Smooth muscle cell of the brain vasculature (primary cell): Measurements from ENCODE around the gene MDH1.
"Not testable (repeated sequence)": the region's sequence is repeated elsewhere in the genome, so short reads cannot be mapped to it uniquely, and the experiment has no call there.

Source experiments
- DNase-seq: peaks from one replicate; pipeline ENCODE4 v3.0.0-alpha.2; 2012; ENCODE audit warnings: low read depth, low spot score

Gene MDH1

GRCh38 chr2:63589148-63589958, 590 bp downstream of the MDH1 start:
- DNase-seq, result no peak

- no peak for DNase-seq
Measured at GRCh38 chr2:63590626-63591408, 2.1 kb downstream of the MDH1 start.

- DNase-seq, result no peak
Measured at GRCh38 chr2:63591566-63592175, 2.9 kb downstream of the MDH1 start.

- no peak for DNase-seq
Measured at GRCh38 chr2:63594660-63595059, 5.9 kb downstream of the MDH1 start.

GRCh38 chr2:63596401-63596883, 7.7 kb downstream of the MDH1 start:
- no peak for DNase-seq

GRCh38 chr2:63598981-63599380, 10.2 kb downstream of the MDH1 start:
- DNase-seq, result no peak

GRCh38 chr2:63600881-63601460, 12.2 kb downstream of the MDH1 start:
- no peak for DNase-seq

GRCh38 chr2:63604666-63605065, 15.9 kb downstream of the MDH1 start:
- no peak for DNase-seq

GRCh38 chr2:63608865-63609264, 20.1 kb downstream of the MDH1 start:
- DNase-seq, result not testable (repeated sequence)

- DNase-seq, result no peak
Measured at GRCh38 chr2:63610525-63610924, 21.8 kb downstream of the MDH1 start.

- no peak for DNase-seq
Measured at GRCh38 chr2:63613391-63613901, 24.7 kb downstream of the MDH1 start.

- no peak for DNase-seq
Measured at GRCh38 chr2:63614448-63614968, 25.7 kb downstream of the MDH1 start.

- no peak for DNase-seq
Measured at GRCh38 chr2:63614983-63615945, 26.5 kb downstream of the MDH1 start.

GRCh38 chr2:63617366-63617765, 28.6 kb downstream of the MDH1 start:
- no peak for DNase-seq

GRCh38 chr2:63619328-63619727, 30.6 kb downstream of the MDH1 start:
- no peak for DNase-seq

GRCh38 chr2:63622751-63623150, 34.0 kb downstream of the MDH1 start:
- DNase-seq, result no peak

- not testable (repeated sequence) for DNase-seq
Measured at GRCh38 chr2:63623763-63624162, 35.0 kb downstream of the MDH1 start.

- DNase-seq, result no peak
Measured at GRCh38 chr2:63627866-63628265, 39.1 kb downstream of the MDH1 start.

- no peak for DNase-seq
Measured at GRCh38 chr2:63628403-63628942, 39.7 kb downstream of the MDH1 start.

GRCh38 chr2:63631501-63631900, 42.7 kb downstream of the MDH1 start:
- no peak for DNase-seq
